PC-9 (cell line): ENCODE results near the gene STAT4.

ENCODE experiments used
- CTCF ChIP-seq: fragments of 200-600 bp; sonication (generic); conservative IDR thresholded peaks from 2 replicates; pipeline ENCODE4 v1.6.1; 2017; ENCODE audit warnings: mixed run types, antibody characterized with exemption, mild to moderate bottlenecking, moderate library complexity
- EZH2 ChIP-seq: fragments of 200-600 bp; sonication (generic); IDR thresholded peaks from 2 replicates; pipeline ENCODE4 v1.8.0; 2017; ENCODE audit warnings: antibody characterized with exemption, low read depth

GRCh38 chr2:191082321-191082720, 68.5 kb downstream of the STAT4 start:
- TF ChIP-seq CTCF: no peak
- TF ChIP-seq EZH2: no peak
